Activated CD8-positive, alpha-beta memory T cell treated with anti-CD3 and anti-CD28 coated beads, Interleukin-2, amount 50 U/mL, for 1 hour (primary cell): ENCODE measurements around the gene MYBPH.

Experiments used
- DNase-seq: peaks from one replicate; pipeline ENCODE4 v3.0.0-alpha.2; 2020; ENCODE audit errors: extremely low read depth

Gene MYBPH

DNA sequence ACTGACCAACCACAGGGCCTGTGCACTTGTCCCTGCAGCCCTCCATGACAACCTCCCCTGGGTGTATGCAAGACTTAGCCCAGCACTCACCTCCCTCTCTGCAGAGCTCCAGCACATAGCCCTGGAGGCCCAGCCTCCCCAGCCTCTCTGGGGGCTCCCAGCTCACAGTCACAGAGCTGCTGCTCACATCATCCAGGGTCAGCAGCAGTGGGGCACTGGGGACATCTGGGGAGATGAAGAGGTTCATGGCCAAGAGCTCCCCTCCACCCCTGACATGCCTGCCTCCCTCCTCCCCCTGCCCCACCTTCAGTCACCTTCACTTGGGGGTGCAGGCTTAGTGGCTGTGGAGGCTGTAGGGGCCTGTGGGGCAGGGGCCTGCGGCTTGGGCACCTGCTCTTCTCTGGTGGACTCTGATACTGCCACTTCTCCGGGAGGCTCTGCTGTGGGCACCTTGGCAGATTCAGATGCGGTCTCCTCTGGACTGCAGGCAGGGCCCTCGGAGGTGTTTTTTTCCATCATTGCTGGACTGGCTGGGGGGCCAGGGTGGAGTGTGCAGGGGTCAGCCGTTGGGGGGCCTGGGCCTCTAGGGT lies at the start of gene MYBPH:
TSS of gene MYBPH (minus strand) at position 590 of the 590 bp plus-strand sequence. CDS start at position 519, 71 bp downstream.
- DNase-seq: no peak

DNA sequence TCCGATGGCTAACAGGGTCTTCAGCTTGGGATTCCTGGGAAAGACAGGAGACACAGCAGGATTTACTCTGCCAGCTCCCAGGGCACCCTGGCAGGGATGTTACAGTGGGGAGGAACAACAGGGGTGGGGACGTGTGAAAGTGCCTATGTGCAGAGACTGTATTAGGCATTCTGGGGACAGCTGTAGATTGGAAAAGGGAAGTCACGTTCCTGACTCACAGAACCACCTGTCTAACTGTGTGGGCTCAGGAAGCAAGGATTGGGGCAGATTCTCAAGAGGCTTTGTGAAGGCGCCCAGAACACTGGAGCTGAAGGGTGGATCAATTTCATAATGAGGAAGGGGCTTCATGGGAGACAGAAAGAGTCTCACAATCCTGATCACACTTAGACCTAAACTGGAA lies 49.4 kb upstream of the MYBPH start:
- DNase-seq: no peak

- DNase-seq: no peak
These were observed 47.6 kb upstream of the MYBPH start for GRCh38 chr1:203223012-203223775.

GRCh38 chr1:203219934-203220333 lies 44.3 kb upstream of the MYBPH start:
- no peak for DNase-seq

DNA sequence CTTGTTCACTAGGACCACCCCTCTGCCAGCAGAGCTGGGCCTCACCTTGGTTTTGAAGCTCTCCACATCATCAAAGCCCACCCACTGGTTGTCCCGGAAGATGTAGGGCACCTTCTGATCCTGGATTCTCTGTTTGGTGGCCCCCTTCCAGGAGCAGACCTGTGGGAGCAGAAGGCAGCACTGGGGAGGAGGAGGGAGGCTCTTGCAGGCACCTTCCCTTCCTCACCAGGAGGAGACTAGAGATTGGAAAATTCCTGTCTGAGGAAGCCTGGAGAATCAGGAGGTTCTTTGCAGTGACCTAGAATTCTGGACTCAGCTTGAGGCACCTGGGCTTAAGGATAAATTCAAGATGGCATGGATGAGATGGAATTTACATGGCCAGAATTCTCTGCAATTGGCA lies 43.5 kb upstream of the MYBPH start:
- no peak for DNase-seq

- no peak for DNase-seq
These were observed 42.0 kb upstream of the MYBPH start for GRCh38 chr1:203217668-203218067.

GRCh38 chr1:203217139-203217655 lies 41.6 kb upstream of the MYBPH start:
- DNase-seq: no peak

GRCh38 chr1:203216274-203217138 lies 40.9 kb upstream of the MYBPH start:
- peak; percentile 7 for DNase-seq

- DNase-seq: no peak
These were observed 39.9 kb upstream of the MYBPH start for GRCh38 chr1:203215573-203215972.

- DNase-seq: no peak
These were observed 39.2 kb upstream of the MYBPH start for GRCh38 chr1:203214871-203215270.

DNA sequence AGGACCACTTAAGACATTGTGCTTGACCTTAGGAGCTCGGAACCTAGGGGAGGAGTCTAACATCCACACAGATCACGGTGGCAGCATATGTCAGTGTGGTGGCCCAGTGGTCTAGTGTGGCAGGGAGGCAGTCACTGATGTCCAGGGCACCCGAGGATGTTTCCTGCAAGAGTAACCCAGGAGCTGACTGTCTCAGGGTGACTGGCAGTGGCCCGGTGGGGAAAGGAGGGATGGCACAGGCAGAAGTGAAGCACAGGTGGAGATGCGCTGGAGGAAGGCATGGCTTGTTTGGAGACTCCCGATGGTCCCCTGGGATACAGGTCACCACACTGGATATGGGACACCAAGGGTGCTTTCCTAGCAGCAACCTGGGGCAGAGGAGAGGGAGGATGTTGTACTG lies 37.5 kb upstream of the MYBPH start:
- no peak for DNase-seq

DNA sequence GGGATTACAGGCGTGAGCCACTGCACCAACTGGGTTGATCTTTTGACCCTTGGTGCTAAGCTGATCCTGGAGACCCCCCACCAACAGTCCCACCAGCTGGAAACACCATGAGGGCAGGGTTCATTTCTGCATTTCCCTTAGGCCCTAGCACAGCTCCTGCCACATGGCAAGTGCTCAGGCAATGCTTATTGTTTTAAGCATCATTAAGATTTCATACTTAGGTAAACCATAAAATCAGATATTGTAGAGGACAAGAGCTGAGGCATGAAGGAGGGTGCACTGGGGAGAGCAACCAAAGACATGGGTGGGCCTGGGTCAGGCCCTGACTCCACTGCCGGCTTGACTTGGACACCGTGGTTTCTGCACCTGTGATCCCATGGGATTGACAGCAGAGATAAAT lies 36.2 kb upstream of the MYBPH start:
- no peak for DNase-seq

GRCh38 chr1:203210988-203211387 lies 35.4 kb upstream of the MYBPH start:
- no peak for DNase-seq

DNA sequence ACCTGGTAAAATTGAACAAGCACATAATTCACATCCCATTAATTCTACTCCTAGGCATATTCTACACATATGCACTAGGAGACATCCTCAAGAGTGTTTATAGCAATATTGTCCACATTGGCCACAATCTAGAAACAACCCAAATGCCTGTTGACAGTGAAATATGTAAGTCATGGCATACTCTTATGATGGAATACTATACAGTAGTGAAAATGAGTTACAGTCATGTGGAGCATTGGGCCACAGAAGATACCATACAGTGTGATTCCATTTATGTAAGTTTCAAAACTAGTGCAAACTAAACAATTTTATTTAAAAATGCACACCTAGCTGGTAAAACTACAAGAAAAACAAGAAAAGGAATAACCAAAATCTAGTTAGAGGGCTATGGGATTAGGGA lies 34.7 kb upstream of the MYBPH start:
- no peak for DNase-seq

DNA sequence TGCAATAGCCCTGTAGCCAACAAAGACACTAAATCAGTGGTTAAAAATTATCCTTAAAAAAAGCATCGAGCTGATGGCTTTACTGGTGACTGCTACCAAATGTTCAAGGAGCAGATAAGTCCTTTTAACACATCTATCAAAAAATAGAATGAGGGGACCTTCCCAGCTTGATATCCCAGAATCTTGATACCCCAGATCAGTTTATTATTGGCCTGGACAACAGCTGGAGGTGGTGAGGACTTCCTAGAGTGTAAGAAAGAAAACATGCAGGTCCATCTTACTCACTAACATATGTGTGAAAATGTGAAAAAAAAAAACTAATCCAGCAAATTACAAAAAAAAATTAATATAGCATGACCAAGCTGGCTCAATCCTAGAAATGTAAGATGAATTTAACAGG lies 32.6 kb upstream of the MYBPH start:
- no peak for DNase-seq

GRCh38 chr1:203207751-203208150 lies 32.1 kb upstream of the MYBPH start:
- DNase-seq: no peak

DNA sequence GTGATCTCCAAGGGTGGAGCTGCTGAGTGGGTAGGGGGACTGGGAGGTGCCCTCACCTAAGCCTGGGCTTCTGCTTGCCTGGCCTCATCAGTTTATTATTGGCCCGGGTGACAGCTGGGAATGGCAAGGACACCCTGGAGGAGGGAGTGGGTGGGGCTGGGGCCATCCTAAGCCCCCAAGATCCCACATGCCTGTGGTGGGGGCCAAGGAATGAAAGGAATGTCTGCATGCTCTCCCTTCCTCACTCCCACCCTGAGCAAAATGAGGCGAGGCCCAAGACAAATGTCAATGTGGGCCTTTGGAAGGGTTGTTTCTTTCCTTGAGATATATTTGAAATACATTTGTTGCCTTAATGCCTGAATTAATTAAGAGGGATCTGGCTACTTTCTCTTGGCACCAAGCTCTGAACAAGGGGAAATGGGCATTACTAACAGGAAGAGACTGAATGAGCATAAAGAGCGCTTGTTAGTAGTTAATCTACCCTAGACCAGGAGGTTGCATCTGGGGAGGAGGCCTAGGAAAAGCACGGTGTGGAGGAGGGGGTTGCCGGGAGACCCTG lies 30.6 kb upstream of the MYBPH start:
- no peak for DNase-seq

- DNase-seq: no peak
These were observed 29.1 kb upstream of the MYBPH start for GRCh38 chr1:203204756-203205155.

- DNase-seq: no peak
These were observed 27.0 kb upstream of the MYBPH start for GRCh38 chr1:203202431-203203245.

DNA sequence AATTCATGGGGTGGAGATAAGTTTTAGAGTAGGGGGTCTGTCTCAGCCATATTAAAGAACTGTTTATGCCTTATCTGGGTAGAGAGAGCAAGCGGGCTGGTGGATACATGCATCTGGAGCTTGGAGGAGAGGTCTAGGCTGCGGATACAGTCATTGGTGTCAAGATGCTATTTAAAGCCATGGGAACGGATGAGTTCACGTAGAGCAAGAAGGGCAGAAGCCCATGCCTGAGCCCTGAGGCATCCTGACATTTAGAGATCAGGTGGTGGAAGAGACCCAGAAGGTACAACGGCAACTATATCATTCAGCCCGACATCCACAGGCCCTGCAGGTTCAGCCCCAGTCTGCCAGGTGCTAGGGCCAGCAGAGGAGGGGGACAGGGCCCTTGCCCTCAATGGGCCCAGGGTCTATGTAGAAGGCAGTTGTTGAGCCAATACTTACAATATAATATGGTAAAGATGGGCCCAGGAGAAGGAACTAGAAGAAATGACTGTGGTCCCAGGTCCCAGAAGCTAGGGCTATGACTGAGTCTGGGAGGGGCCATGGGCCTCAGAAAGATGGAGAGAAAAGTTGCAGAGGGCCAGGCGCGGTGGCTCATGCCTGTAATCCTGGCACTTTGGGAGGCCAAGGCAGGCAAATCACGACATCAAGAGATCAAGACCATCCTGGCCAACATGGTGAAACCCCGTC lies 26.0 kb upstream of the MYBPH start:
- DNase-seq: no peak

GRCh38 chr1:203200916-203201315 lies 25.3 kb upstream of the MYBPH start:
- DNase-seq: no peak
